CD14-positive monocyte (primary cell): Measurements from ENCODE around the gene EMILIN2. TPM values are rescaled to one million over a fixed set of nuclear protein-coding genes. Genes with fewer than 3 reads are reported as not detected.
A peak's percentile ranks its signal among the peaks of the same experiment; 100 is the strongest.

Experiments
- DNase-seq, 3 donors: peaks; one replicate each; pipeline ENCODE4 v3.0.0-alpha.2; 2011 to 2022
- H2AFZ ChIP-seq: 2 replicates; pipeline ENCODE4 v1.6.0; 2012; ENCODE audit warnings: mild to moderate bottlenecking, low read depth, low read length, inconsistent platforms; ENCODE audit not compliant: insufficient read depth, poor library complexity, severe bottlenecking
- H3K27ac ChIP-seq, 2 donors: 1 replicate in 1 of 2; 2 replicates in 1 of 2; pipeline ENCODE4 v1.5.1; 2012 to 2013; ENCODE audit warnings: low read length in 2 of 2, control low read depth in 1 of 2, inconsistent platforms in 1 of 2, low read depth in 1 of 2, mild to moderate bottlenecking in 1 of 2
- H3K27me3 ChIP-seq, 2 donors: one replicate each; pipeline versions ENCODE4 v1.6.0 to v1.6.1; 2011 to 2013; ENCODE audit warnings: low read length in 2 of 2; ENCODE audit not compliant: control insufficient read depth in 2 of 2, insufficient read depth in 2 of 2
- H3K36me3 ChIP-seq, 2 donors: replicated peaks in 1 of 2; 1 replicate in 1 of 2; 2 replicates in 1 of 2; pipeline versions ENCODE4 v1.5.1 to v1.6.1; 2012 to 2013; ENCODE audit warnings: low read length in 2 of 2, control low read depth in 1 of 2, inconsistent platforms in 1 of 2, mild to moderate bottlenecking in 1 of 2; ENCODE audit not compliant: insufficient read depth in 2 of 2, control insufficient read depth in 1 of 2
- H3K4me1 ChIP-seq, 2 donors: 1 replicate in 1 of 2; 2 replicates in 1 of 2; pipeline versions ENCODE4 v1.5.1 to v1.6.1; 2012 to 2013; ENCODE audit warnings: low read length in 2 of 2, control low read depth in 1 of 2, inconsistent platforms in 1 of 2, mild to moderate bottlenecking in 1 of 2, moderate library complexity in 1 of 2; ENCODE audit not compliant: insufficient read depth in 2 of 2, control insufficient read depth in 1 of 2
- H3K4me2 ChIP-seq: replicated peaks from 2 replicates; pipeline ENCODE3; 2012; ENCODE audit warnings: low read length, moderate library complexity, mild to moderate bottlenecking; ENCODE audit not compliant: poor library complexity, severe bottlenecking; ENCODE audit errors: extremely low read depth
- H3K4me3 ChIP-seq, 3 experiments: fragments of 200-600 bp in 1 of 3; sonication (generic) in 1 of 3; replicated peaks in 1 of 3; 1 replicate in 2 of 3; 2 replicates in 1 of 3; pipeline ENCODE4 v1.5.1; 2011 to 2013; ENCODE audit warnings: low read length in 3 of 3, mild to moderate bottlenecking in 3 of 3, control low read depth in 2 of 3, low read depth in 2 of 3, inconsistent platforms in 1 of 3, moderate library complexity in 1 of 3
- H3K79me2 ChIP-seq: 2 replicates; pipeline ENCODE4 v1.6.0; 2012; ENCODE audit warnings: mild to moderate bottlenecking, control low read depth, inconsistent platforms, low read length, moderate library complexity; ENCODE audit not compliant: insufficient read depth
- H3K9ac ChIP-seq: 2 replicates; pipeline ENCODE4 v1.6.0; 2017; ENCODE audit warnings: low read length, mild to moderate bottlenecking; ENCODE audit not compliant: insufficient read depth, poor library complexity, severe bottlenecking
- H3K9me3 ChIP-seq, 2 donors: replicated peaks in 1 of 2; 1 replicate in 1 of 2; 2 replicates in 1 of 2; pipeline versions ENCODE4 v1.5.1 to v1.6.1; 2012 to 2013; ENCODE audit warnings: low read length in 2 of 2, control low read depth in 1 of 2; ENCODE audit not compliant: control insufficient read depth in 1 of 2, insufficient read depth in 1 of 2
- H4K20me1 ChIP-seq: 2 replicates; pipeline ENCODE4 v1.6.0; 2012; ENCODE audit warnings: mild to moderate bottlenecking, low read length, control low read depth, moderate library complexity; ENCODE audit not compliant: insufficient read depth
- H3K27ac Mint-ChIP-seq, 7 donors: one replicate each; pipeline ENCODE4 v1.8.0; 2020; ENCODE audit warnings: mild to moderate bottlenecking in 7 of 7, mixed read lengths in 7 of 7, moderate library complexity in 6 of 7, inconsistent platforms in 2 of 7
- H3K27me3 Mint-ChIP-seq, 3 donors: one replicate each; pipeline ENCODE4 v1.8.0; 2021 to 2022; ENCODE audit warnings: low read depth in 3 of 3, mild to moderate bottlenecking in 3 of 3, mixed read lengths in 3 of 3, moderate library complexity in 3 of 3, inconsistent platforms in 1 of 3
- H3K36me3 Mint-ChIP-seq, 2 donors: one replicate each; pipeline ENCODE4 v1.8.0; 2020; ENCODE audit warnings: mixed read lengths in 2 of 2, inconsistent platforms in 1 of 2, mild to moderate bottlenecking in 1 of 2
- H3K4me1 Mint-ChIP-seq: one replicate; pipeline ENCODE4 v1.8.0; 2020; ENCODE audit warnings: mild to moderate bottlenecking, mixed read lengths
- H3K4me3 Mint-ChIP-seq, 2 donors: one replicate each; pipeline ENCODE4 v1.8.0; 2020; ENCODE audit warnings: mild to moderate bottlenecking in 2 of 2, mixed read lengths in 2 of 2, moderate library complexity in 1 of 2
- H3K9me3 Mint-ChIP-seq, 7 donors: one replicate each; pipeline ENCODE4 v1.8.0; 2020 to 2022; ENCODE audit warnings: mixed read lengths in 7 of 7, mild to moderate bottlenecking in 6 of 7, moderate library complexity in 6 of 7, inconsistent platforms in 2 of 7
- WGBS: methylation state at CpG from one replicate; pipeline ENCODE4 v1.1.5; 2013; ENCODE audit warnings: missing lambda C conversion rate; ENCODE audit not compliant: insufficient coverage; 5-methylcytosine and 5-hydroxymethylcytosine counted together
- intact Hi-C, 2 donors: fragments of 100-400 bp; cut with micrococcal nuclease; formaldehyde crosslinking; loops; one replicate each; pipeline versions ENCODE4 v1.15.0 to v1.15.1; 2023
- polyA plus RNA-seq, 3 donors: library from polyadenylated mRNA; depleted of rRNA in 1 of 3; unstranded in 2 of 3; stranded (reverse) in 1 of 3; fragments of 300-500 nt in 2 of 3; fragments of >200 nt in 1 of 3; fragmentation: Illumina TruSeq in 2 of 3; gene quantifications; 1 replicate in 2 of 3; 2 replicates in 1 of 3; pipeline ENCODE4 v1.2.3, GENCODE V29; 2012 to 2021
- TF ChIP-seq, protein P1 (sequence below): fragments of 200-600 bp; IDR thresholded peaks from one replicate; pipeline ENCODE4 v1.8.0; 2022; ENCODE audit warnings: antibody characterized with exemption, mild to moderate bottlenecking

The EMILIN2 gene
- polyA plus RNA-seq, 3 donors = 30.5 to 43.2 (median 33.8) TPM

GRCh38 chr18:2958819-2959298 lies 112.1 kb downstream of the EMILIN2 start:
- Histone ChIP-seq H4K20me1 (no peaks in the 10 kb centered on the region), H3K4me2 (peak overlapping the region; percentile 22), H3K36me3 (peaks cover 17 to 36% of the 10 kb centered on the region in 2 donors), H2AFZ (no peak overlapping the region), H3K79me2 (peaks cover 45% of the 10 kb centered on the region), H3K9ac (no peak overlapping the region), H3K27me3 (no peaks in the 10 kb centered on the region), H3K4me1 (peaks cover 55 to 67% of the 10 kb centered on the region in 2 donors), H3K9me3 (no peaks in the 10 kb centered on the region), H3K27ac (peak overlapping the region; percentile 8 to 85), H3K4me3 (peak overlapping the region in 1 of 3 experiments; percentile 25)
- Mint-ChIP-seq H3K4me1 (peaks cover 62% of the 10 kb centered on the region), H3K9me3 (no peaks in the 10 kb centered on the region), H3K27ac (peak overlapping the region; percentile 85 to 99 (median 97)), H3K4me3 (no peak overlapping the region), H3K27me3 (no peaks in the 10 kb centered on the region), H3K36me3 (peaks cover 24 to 26% of the 10 kb centered on the region in 2 donors)
- TF ChIP-seq, protein P1, sequence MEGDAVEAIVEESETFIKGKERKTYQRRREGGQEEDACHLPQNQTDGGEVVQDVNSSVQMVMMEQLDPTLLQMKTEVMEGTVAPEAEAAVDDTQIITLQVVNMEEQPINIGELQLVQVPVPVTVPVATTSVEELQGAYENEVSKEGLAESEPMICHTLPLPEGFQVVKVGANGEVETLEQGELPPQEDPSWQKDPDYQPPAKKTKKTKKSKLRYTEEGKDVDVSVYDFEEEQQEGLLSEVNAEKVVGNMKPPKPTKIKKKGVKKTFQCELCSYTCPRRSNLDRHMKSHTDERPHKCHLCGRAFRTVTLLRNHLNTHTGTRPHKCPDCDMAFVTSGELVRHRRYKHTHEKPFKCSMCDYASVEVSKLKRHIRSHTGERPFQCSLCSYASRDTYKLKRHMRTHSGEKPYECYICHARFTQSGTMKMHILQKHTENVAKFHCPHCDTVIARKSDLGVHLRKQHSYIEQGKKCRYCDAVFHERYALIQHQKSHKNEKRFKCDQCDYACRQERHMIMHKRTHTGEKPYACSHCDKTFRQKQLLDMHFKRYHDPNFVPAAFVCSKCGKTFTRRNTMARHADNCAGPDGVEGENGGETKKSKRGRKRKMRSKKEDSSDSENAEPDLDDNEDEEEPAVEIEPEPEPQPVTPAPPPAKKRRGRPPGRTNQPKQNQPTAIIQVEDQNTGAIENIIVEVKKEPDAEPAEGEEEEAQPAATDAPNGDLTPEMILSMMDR = no peak
- peak in 2 of 3 donors; percentile 28 to 60 for DNase-seq
- intact Hi-C loops = no loop called here

DNA sequence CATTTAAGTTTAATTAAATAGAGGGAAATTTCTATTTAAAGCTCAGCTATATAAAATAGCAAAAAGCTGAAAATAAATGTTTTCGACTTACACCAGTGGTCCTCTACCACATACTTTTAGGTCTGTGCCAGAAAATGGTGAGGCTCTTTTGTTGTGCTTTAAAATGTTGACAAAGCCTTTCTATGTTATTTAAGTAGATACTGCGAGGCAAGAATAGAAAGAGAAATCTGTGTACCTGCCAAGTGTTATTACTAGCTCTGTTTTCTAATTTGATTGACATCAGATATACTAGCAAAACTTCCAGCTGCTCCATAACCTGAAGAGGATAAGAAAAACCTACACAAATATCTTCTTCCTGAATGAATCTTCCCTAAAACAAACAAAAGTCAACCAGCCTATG lies 112.5 kb downstream of the EMILIN2 start:
- H3K36me3 Mint-ChIP-seq = peaks cover 19 to 23% of the 10 kb centered on the region in 2 donors
- Histone ChIP-seq H3K27me3 (no peaks in the 10 kb centered on the region), H3K9me3 (no peaks in the 10 kb centered on the region), H3K4me1 (peaks cover 55 to 68% of the 10 kb centered on the region in 2 donors), H3K27ac (peak overlapping the region; percentile 72 to 85), H2AFZ (no peak overlapping the region), H3K79me2 (peaks cover 49% of the 10 kb centered on the region), H3K4me2 (peak overlapping the region; percentile 79), H3K36me3 (peaks cover 12 to 31% of the 10 kb centered on the region in 2 donors), H3K4me3 (peak overlapping the region in 1 of 3 experiments; percentile 68), H3K9ac (no peak overlapping the region), H4K20me1 (no peaks in the 10 kb centered on the region)
- H3K9me3 Mint-ChIP-seq = peaks cover 0 to 2% (median 0%) of the 10 kb centered on the region in 7 donors
- WGBS = no CpG with 5 or more reads among the region's 2 CpGs
- peak overlapping the region in 1 of 2 donors; percentile 2 for H3K4me3 Mint-ChIP-seq
- DNase-seq = no peak
- peaks cover 62% of the 10 kb centered on the region for H3K4me1 Mint-ChIP-seq
- intact Hi-C loops = no loop called here
- TF ChIP-seq, protein P1 = no peak
- H3K27ac Mint-ChIP-seq = peak overlapping the region; percentile 96 to 99 (median 97)
- H3K27me3 Mint-ChIP-seq = no peaks in the 10 kb centered on the region
